Small intestine (tissue), 7 donors: ENCODE data around the gene HEY2. TPM values are rescaled to one million over a fixed set of nuclear protein-coding genes. Genes with fewer than 3 reads are reported as not detected.
A peak's percentile ranks its signal among the peaks of the same experiment; 100 is the strongest.

Source experiments
- DNase-seq, 2 donors: peaks; one replicate each; pipeline versions ENCODE4 v3.0.0 to v3.0.0-alpha.2; 2013
- FAIRE-seq: peaks from 2 replicates; lab custom pipeline; 2012; peaks lifted over from hg19 to GRCh38; lab: Jason Lieb, UNC
- H3K27ac ChIP-seq, 3 donors: one replicate each; pipeline ENCODE4 v1.5.1; 2013; ENCODE audit warnings: low read length in 2 of 3, mild to moderate bottlenecking in 2 of 3, control low read depth in 1 of 3, inconsistent platforms in 1 of 3, low read depth in 1 of 3, moderate library complexity in 1 of 3
- H3K27me3 ChIP-seq, 3 donors: one replicate each; pipeline ENCODE4 v1.6.1; 2013; ENCODE audit warnings: low read length in 3 of 3, inconsistent platforms in 1 of 3; ENCODE audit not compliant: control insufficient read depth in 3 of 3, insufficient read depth in 3 of 3
- H3K36me3 ChIP-seq, 3 donors: one replicate each; pipeline ENCODE4 v1.6.1; 2013; ENCODE audit warnings: low read length in 3 of 3, inconsistent platforms in 1 of 3, low read depth in 1 of 3, mild to moderate bottlenecking in 1 of 3, moderate library complexity in 1 of 3; ENCODE audit not compliant: control insufficient read depth in 3 of 3, insufficient read depth in 2 of 3
- H3K4me1 ChIP-seq, 3 donors: one replicate each; pipeline ENCODE4 v1.6.1; 2013; ENCODE audit warnings: low read length in 2 of 3, inconsistent platforms in 1 of 3, low read depth in 1 of 3, mild to moderate bottlenecking in 1 of 3, moderate library complexity in 1 of 3; ENCODE audit not compliant: control insufficient read depth in 3 of 3, insufficient read depth in 2 of 3
- H3K4me3 ChIP-seq, 3 donors: one replicate each; pipeline ENCODE4 v1.5.1; 2013; ENCODE audit warnings: low read length in 3 of 3, control low read depth in 1 of 3, inconsistent platforms in 1 of 3, low read depth in 1 of 3, mild to moderate bottlenecking in 1 of 3, moderate library complexity in 1 of 3
- H3K9me3 ChIP-seq, 2 donors: one replicate each; pipeline ENCODE4 v1.6.1; 2013; ENCODE audit warnings: low read depth in 1 of 2, low read length in 1 of 2; ENCODE audit not compliant: control insufficient read depth in 2 of 2, insufficient read depth in 1 of 2
- WGBS, 3 donors: extraction: QIAGEN DNeasy Blood & Tissue Kit; methylation state at CpG; one replicate each; pipeline ENCODE4 v1.1.7; 2013; 5-methylcytosine and 5-hydroxymethylcytosine counted together
- polyA plus RNA-seq, 4 donors: library from polyadenylated mRNA; stranded (reverse) in 3 of 4; unstranded in 1 of 4; fragments of 200-250 nt in 3 of 4; fragments of 120-200 nt in 1 of 4; gene quantifications; one replicate each; pipeline versions ENCODE4 v1.2.1 to v1.2.3, GENCODE V29; 2013
- donor health status: healthy with polysubstance abuse.
- donor health status: control.
- donor health status: control.
- donor health status: Bipolar disorder and iron deficiency.
- donor health status: healthy.

HEY2 gene
- polyA plus RNA-seq, 4 donors: 0.81 to 3.8 (median 1.2) TPM; not detected in 1

- Histone ChIP-seq H3K9me3 (no peaks in the 10 kb centered on the region), H3K27me3 (no peaks in the 10 kb centered on the region), H3K27ac (peak overlapping the region; percentile 56 to 98 (median 96)), H3K36me3 (no peaks in the 10 kb centered on the region), H3K4me3 (no peak overlapping the region), H3K4me1 (peaks cover 0 to 20% (median 2%) of the 10 kb centered on the region in 3 donors)
- DNase-seq (no peak), FAIRE-seq (no peak)
- WGBS, 3 donors: 42 to 50% (median 42%) methylated on average over 1 of the region's 1 CpG
Observed at GRCh38 chr6:125789167-125789566, 39.7 kb downstream of the HEY2 start.

GRCh38 chr6:125789576-125790357 lies 40.3 kb downstream of the HEY2 start:
- H3K4me3 ChIP-seq: peak overlapping the region; percentile 72 to 86 (median 82)
- no peaks in the 10 kb centered on the region for H3K27me3 ChIP-seq
- H3K4me1 ChIP-seq: peaks cover 0 to 20% (median 2%) of the 10 kb centered on the region in 3 donors
- DNase-seq (peak; percentile 63 to 83), FAIRE-seq (no peak)
- peak overlapping the region; percentile 75 to 98 (median 96) for H3K27ac ChIP-seq
- H3K36me3 ChIP-seq: no peaks in the 10 kb centered on the region
- no peaks in the 10 kb centered on the region for H3K9me3 ChIP-seq
- 6 to 12% (median 9%) methylated on average over 19 of the region's 19 CpGs for WGBS, 3 donors

GRCh38 chr6:125790358-125791150 lies 41.1 kb downstream of the HEY2 start, which contains the start of gene NCOA7:
Gene NCOA7, plus strand, starts transcription at chr6:125790960. Its CDS starts 24,395 bp downstream, at chr6:125815355.
- Histone ChIP-seq H3K36me3 (no peaks in the 10 kb centered on the region), H3K9me3 (no peaks in the 10 kb centered on the region), H3K27me3 (no peaks in the 10 kb centered on the region), H3K27ac (peak within 1 kb of the TSS; percentile 75 to 98 (median 96)), H3K4me1 (peaks cover 0 to 20% (median 2%) of the 10 kb centered on the region in 3 donors), H3K4me3 (peak within 1 kb of the TSS; percentile 72 to 86 (median 82))
- 0 to 1% (median 0%) methylated on average over 35 to 100 of the region's 100 CpGs for WGBS, 3 donors
- FAIRE-seq (no peak), DNase-seq (peak; percentile 82 to 94)

GRCh38 chr6:125791151-125791819 lies 41.9 kb downstream of the HEY2 start:
- peak overlapping the region; percentile 72 to 86 (median 82) for H3K4me3 ChIP-seq
- no peaks in the 10 kb centered on the region for H3K27me3 ChIP-seq
- peak overlapping the region; percentile 24 to 98 (median 96) for H3K27ac ChIP-seq
- H3K4me1 ChIP-seq: peaks cover 2 to 20% (median 3%) of the 10 kb centered on the region in 3 donors
- FAIRE-seq (no peak), DNase-seq (peak; percentile 70 to 81)
- H3K36me3 ChIP-seq: no peaks in the 10 kb centered on the region
- H3K9me3 ChIP-seq: no peaks in the 10 kb centered on the region
- WGBS, 3 donors: 0 to 1% (median 1%) methylated on average over 27 to 28 of the region's 28 CpGs

GRCh38 chr6:125791820-125792165 lies 42.4 kb downstream of the HEY2 start:
- FAIRE-seq (no peak), DNase-seq (no peak)
- no peaks in the 10 kb centered on the region for H3K36me3 ChIP-seq
- H3K9me3 ChIP-seq: no peaks in the 10 kb centered on the region
- H3K4me1 ChIP-seq: peaks cover 2 to 20% (median 3%) of the 10 kb centered on the region in 3 donors
- H3K4me3 ChIP-seq: peak overlapping the region in 2 of 3 donors; percentile 72 to 82
- no peaks in the 10 kb centered on the region for H3K27me3 ChIP-seq
- H3K27ac ChIP-seq: peak overlapping the region in 2 of 3 donors; percentile 96 to 98

- Histone ChIP-seq H3K36me3 (no peaks in the 10 kb centered on the region), H3K4me1 (peaks cover 3 to 20% (median 4%) of the 10 kb centered on the region in 3 donors), H3K9me3 (no peaks in the 10 kb centered on the region), H3K4me3 (no peak overlapping the region), H3K27me3 (no peaks in the 10 kb centered on the region), H3K27ac (peak overlapping the region in 1 of 3 donors; percentile 98)
- DNase-seq: no peak
- WGBS, 3 donors: 63 to 68% (median 64%) methylated on average over 3 of the region's 3 CpGs
- FAIRE-seq: no peak
Observed at GRCh38 chr6:125792172-125792571, 42.7 kb downstream of the HEY2 start.

- H3K4me3 ChIP-seq: no peak overlapping the region
- H3K36me3 ChIP-seq: no peaks in the 10 kb centered on the region
- no peak overlapping the region for H3K27ac ChIP-seq
- H3K9me3 ChIP-seq: no peaks in the 10 kb centered on the region
- FAIRE-seq (no peak), DNase-seq (no peak)
- no peaks in the 10 kb centered on the region for H3K27me3 ChIP-seq
- H3K4me1 ChIP-seq: peaks cover 3 to 23% (median 7%) of the 10 kb centered on the region in 3 donors
Observed at GRCh38 chr6:125792680-125793079, 43.2 kb downstream of the HEY2 start.

- no peaks in the 10 kb centered on the region for H3K36me3 ChIP-seq
- H3K4me3 ChIP-seq: no peak overlapping the region
- H3K27ac ChIP-seq: no peak overlapping the region
- H3K27me3 ChIP-seq: no peaks in the 10 kb centered on the region
- H3K9me3 ChIP-seq: no peaks in the 10 kb centered on the region
- DNase-seq (no peak), FAIRE-seq (no peak)
- WGBS, 3 donors: 91 to 93% (median 93%) methylated on average over 2 of the region's 2 CpGs
- H3K4me1 ChIP-seq: peaks cover 7 to 29% (median 7%) of the 10 kb centered on the region in 3 donors
Observed at GRCh38 chr6:125793280-125793679, 43.8 kb downstream of the HEY2 start.
